GM18505 (cell line): ENCODE results near the gene DDX42.
"Not testable (repeated sequence)": the region's sequence is repeated elsewhere in the genome, so short reads cannot be mapped to it uniquely, and the experiment has no call there.

Source experiments
- ATAC-seq: cut with Tn5 transposase; IDR thresholded peaks from one replicate; pipeline ENCODE4 v1.9.1; 2021; ENCODE audit not compliant: unreplicated experiment
- POLR2A ChIP-seq: IDR thresholded peaks from 4 replicates; pipeline ENCODE4 v1.6.1; 2011; ENCODE audit warnings: borderline replicate concordance; ENCODE audit not compliant: insufficient read depth, insufficient read length; ENCODE audit errors: extremely low read depth

The DDX42 gene

GRCh38 chr17:63843910-63844677, 70.1 kb downstream of the DDX42 start:
- TF ChIP-seq POLR2A, result no peak
- no peak for ATAC-seq

GRCh38 chr17:63845509-63845908, 71.5 kb downstream of the DDX42 start:
- no peak for TF ChIP-seq POLR2A
- no peak for ATAC-seq

- TF ChIP-seq POLR2A, result no peak
- no peak for ATAC-seq
Observed at GRCh38 chr17:63847525-63848249, 73.7 kb downstream of the DDX42 start.

DNA sequence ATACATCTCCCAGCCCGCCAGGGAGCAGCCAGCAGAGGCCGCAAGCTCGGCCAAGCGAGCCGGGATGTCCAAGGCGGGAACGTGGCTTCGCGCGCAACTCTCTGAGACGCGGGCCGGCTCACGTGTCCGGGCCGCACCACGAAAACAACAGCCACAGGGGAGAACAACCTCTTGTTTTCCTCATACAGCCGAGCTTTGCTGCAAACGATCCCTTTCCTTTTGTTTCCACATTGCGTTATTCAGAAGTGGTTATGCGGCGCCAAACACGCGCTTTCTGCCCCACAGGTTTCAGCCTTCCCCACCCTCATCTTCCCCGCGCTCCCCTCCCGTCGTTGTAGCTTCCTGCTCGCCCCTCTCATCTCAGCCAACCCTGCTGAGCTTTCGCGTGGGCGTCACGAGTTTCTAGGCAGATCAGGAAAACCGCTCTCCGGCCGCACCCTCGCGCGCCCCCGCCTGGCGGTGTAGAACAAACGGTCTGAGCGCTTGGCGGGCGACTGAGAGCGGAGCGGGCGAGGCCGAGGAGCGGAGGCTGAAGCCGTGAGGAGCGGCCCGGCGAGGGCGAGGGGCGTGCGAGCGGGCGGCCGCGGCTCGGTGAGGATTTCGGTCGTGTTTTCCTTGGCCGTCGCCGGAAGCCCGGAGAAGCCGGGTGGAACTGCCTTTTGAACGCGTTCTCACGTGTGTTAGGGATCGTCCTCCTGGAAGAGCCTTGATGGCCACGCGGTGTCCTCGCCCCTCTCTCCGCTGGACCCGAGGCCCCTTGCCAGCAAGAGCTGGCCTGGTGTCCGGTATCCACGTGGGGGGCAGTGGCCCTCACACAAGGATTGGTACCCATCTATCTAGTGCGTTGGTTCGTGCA, 75.1 kb downstream of the DDX42 start:
- no peak for TF ChIP-seq POLR2A
- ATAC-seq, result peak; percentile 78

GRCh38 chr17:63850401-63850800, 76.4 kb downstream of the DDX42 start:
- no peak for ATAC-seq
- no peak for TF ChIP-seq POLR2A

- TF ChIP-seq POLR2A, result no peak
- ATAC-seq, result no peak
Observed at GRCh38 chr17:63853260-63853659, 79.3 kb downstream of the DDX42 start.

GRCh38 chr17:63854709-63855108, 80.7 kb downstream of the DDX42 start:
- no peak for TF ChIP-seq POLR2A
- ATAC-seq, result no peak

GRCh38 chr17:63855185-63855584, 81.2 kb downstream of the DDX42 start:
- no peak for TF ChIP-seq POLR2A
- ATAC-seq, result no peak

- not testable (repeated sequence) for ATAC-seq
Observed at GRCh38 chr17:63856425-63856824, 82.5 kb downstream of the DDX42 start.

DNA sequence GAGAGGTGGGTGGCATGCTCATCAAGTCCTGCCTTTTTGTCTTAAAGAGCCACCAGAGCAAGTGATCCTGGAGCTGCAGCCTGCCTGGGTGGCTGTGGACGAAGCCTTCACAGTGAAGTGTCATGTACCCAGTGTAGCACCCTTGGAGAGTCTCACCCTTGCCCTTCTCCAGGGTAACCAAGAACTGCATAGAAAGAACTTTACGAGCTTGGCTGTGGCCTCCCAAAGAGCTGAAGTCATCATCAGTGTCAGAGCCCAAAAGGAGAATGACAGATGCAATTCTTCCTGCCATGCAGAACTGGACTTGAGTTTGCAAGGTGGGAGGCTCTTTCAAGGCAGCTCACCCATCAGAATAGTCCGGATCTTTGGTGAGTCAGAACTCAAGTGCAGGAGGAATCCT, 85.3 kb downstream of the DDX42 start:
- no peak for TF ChIP-seq POLR2A
- ATAC-seq, result no peak

DNA sequence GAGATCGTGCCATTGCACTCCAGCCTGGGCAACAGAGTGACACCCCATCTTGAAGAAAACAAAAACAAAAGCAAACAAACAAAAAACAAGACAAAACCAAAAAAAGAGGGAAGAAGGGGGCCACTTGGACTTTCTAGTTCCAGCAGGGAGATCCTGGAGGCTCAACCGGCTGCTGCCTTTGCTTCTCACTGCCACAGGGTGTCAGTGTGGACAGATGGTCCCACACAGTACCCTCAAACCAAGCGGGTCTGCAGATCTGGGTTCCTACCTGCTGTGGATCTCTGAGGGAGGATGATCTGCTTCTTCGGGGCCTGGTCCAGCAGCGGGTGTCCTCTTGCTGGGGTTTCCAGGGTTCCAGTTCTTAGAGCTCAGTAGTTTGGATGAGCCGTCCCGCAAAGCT, 92.7 kb downstream of the DDX42 start:
- ATAC-seq, result not testable (repeated sequence)
